ENCODE data around the gene DAPK1. TPM values are rescaled to one million over a fixed set of nuclear protein-coding genes. Genes with fewer than 3 reads are reported as not detected.

The DAPK1 gene
- total RNA-seq, 1 donor from 2014 or later = 35.1 TPM

- Histone ChIP-seq H3K4me2 (ENCODE audit: low read length) (peak overlapping the region; percentile 48), H3K4me3 (ENCODE audit: insufficient read depth, low read depth, low read length) (no peak overlapping the region), H3K36me3 (ENCODE audit: insufficient read depth, low read length) (no peaks in the 10 kb centered on the region), H4K20me1 (ENCODE audit: insufficient read depth, low read length) (no peaks in the 10 kb centered on the region), H3K27ac (ENCODE audit: low read depth, low read length) (no peak overlapping the region), H3K79me2 (ENCODE audit: insufficient read depth, low read length) (no peaks in the 10 kb centered on the region), H3K4me1 (ENCODE audit: insufficient read depth, low read length) (peaks cover 11% of the 10 kb centered on the region), H3K9me3 (ENCODE audit: insufficient read depth, low read depth, low read length) (no peaks in the 10 kb centered on the region), H3K27me3 (ENCODE audit: insufficient read depth, low read length) (no peaks in the 10 kb centered on the region), H3K9ac (ENCODE audit: low read length) (no peak overlapping the region), H2AFZ (ENCODE audit: low read depth, low read length) (no peak overlapping the region)
- H3K4me3 Mint-ChIP-seq (ENCODE audit: unreplicated experiment) = peak overlapping the region; percentile 34
- H3K36me3 Mint-ChIP-seq (ENCODE audit: low read depth, unreplicated experiment) = peaks cover 24% of the 10 kb centered on the region
- no peak for TF ChIP-seq EZH2 (IDR thresholded peaks at IDR 0.05; ENCODE audit: insufficient read depth, low read length)
- no peak for TF ChIP-seq CTCF (IDR thresholded peaks at IDR 0.05; ENCODE audit: insufficient read depth, low read depth, low read length)
- peaks cover 13% of the 10 kb centered on the region for H3K4me1 Mint-ChIP-seq (ENCODE audit: low read depth, unreplicated experiment)
- no peaks in the 10 kb centered on the region for H3K27me3 Mint-ChIP-seq (ENCODE audit: low read depth, unreplicated experiment)
- FAIRE-seq (no peak), DNase-seq (ENCODE audit: low read depth) (no peak)
- peak overlapping the region; percentile 88 for H3K27ac Mint-ChIP-seq (ENCODE audit: unreplicated experiment)
- no peaks in the 10 kb centered on the region for H3K9me3 Mint-ChIP-seq (ENCODE audit: unreplicated experiment)
Measured at GRCh38 chr9:87701491-87701890, 203.8 kb downstream of the DAPK1 start.

GRCh38 chr9:87701931-87702421 lies 204.3 kb downstream of the DAPK1 start:
- peaks cover 23% of the 10 kb centered on the region for H3K36me3 Mint-ChIP-seq (ENCODE audit: low read depth, unreplicated experiment)

More at GRCh38 chr9:87701931-87702421, 204.3 kb downstream of the DAPK1 start:
- H3K27me3 Mint-ChIP-seq (ENCODE audit: low read depth, unreplicated experiment) = no peaks in the 10 kb centered on the region
- peak; percentile 89 for DNase-seq (ENCODE audit: low read depth)
- no peak for TF ChIP-seq EZH2 (IDR thresholded peaks at IDR 0.05; ENCODE audit: insufficient read depth, low read length)
- no peak for TF ChIP-seq CTCF (IDR thresholded peaks at IDR 0.05; ENCODE audit: insufficient read depth, low read depth, low read length)
- Histone ChIP-seq H3K27me3 (ENCODE audit: insufficient read depth, low read length) (no peaks in the 10 kb centered on the region), H3K4me1 (ENCODE audit: insufficient read depth, low read length) (peaks cover 11% of the 10 kb centered on the region), H3K27ac (ENCODE audit: low read depth, low read length) (no peak overlapping the region), H3K9ac (ENCODE audit: low read length) (no peak overlapping the region), H3K4me3 (ENCODE audit: insufficient read depth, low read depth, low read length) (no peak overlapping the region), H4K20me1 (ENCODE audit: insufficient read depth, low read length) (no peaks in the 10 kb centered on the region), H3K79me2 (ENCODE audit: insufficient read depth, low read length) (no peaks in the 10 kb centered on the region), H3K36me3 (ENCODE audit: insufficient read depth, low read length) (no peaks in the 10 kb centered on the region), H3K4me2 (ENCODE audit: low read length) (peak overlapping the region; percentile 48), H3K9me3 (ENCODE audit: insufficient read depth, low read depth, low read length) (no peaks in the 10 kb centered on the region), H2AFZ (ENCODE audit: low read depth, low read length) (no peak overlapping the region)
- H3K4me3 Mint-ChIP-seq (ENCODE audit: unreplicated experiment) = peak overlapping the region; percentile 34
- H3K27ac Mint-ChIP-seq (ENCODE audit: unreplicated experiment) = peak overlapping the region; percentile 88
- peaks cover 13% of the 10 kb centered on the region for H3K4me1 Mint-ChIP-seq (ENCODE audit: low read depth, unreplicated experiment)
- no peaks in the 10 kb centered on the region for H3K9me3 Mint-ChIP-seq (ENCODE audit: unreplicated experiment)
- peak; percentile 45 for FAIRE-seq
